Activated B cell treated with CpG ODN at 0.5 μM for 24 hours (primary cell): ENCODE measurements around the gene NSFL1C. TPM values are rescaled to one million over a fixed set of nuclear protein-coding genes. Genes with fewer than 3 reads are reported as not detected.

Experiments
- ATAC-seq: fragments of 200-7000 bp; cut with Tn5 transposase; one replicate; pipeline ENCODE4 v1.10.0; 2021; ENCODE audit warnings: low read depth, mild to moderate bottlenecking, moderate library complexity
- CTCF ChIA-PET: fragments of 350-600 bp; sonication (Branson Sonifier 250); formaldehyde crosslinking; loops from one replicate; lab custom pipeline; 2021; ENCODE audit warnings: antibody characterized with exemption; lab: Charles Lee
- POLR2A ChIA-PET: fragments of 350-600 bp; sonication (Branson Sonifier 250); formaldehyde crosslinking; loops from one replicate; lab custom pipeline; 2021; ENCODE audit warnings: antibody characterized with exemption; lab: Charles Lee
- DNase-seq: peaks from one replicate; pipeline ENCODE4 v3.0.0; 2022
- H3K27ac Mint-ChIP-seq: one replicate; pipeline ENCODE4 v1.8.0; 2020; ENCODE audit warnings: mixed read lengths
- H3K27me3 Mint-ChIP-seq: one replicate; pipeline ENCODE4 v1.8.0; 2021; ENCODE audit warnings: mixed read lengths
- H3K36me3 Mint-ChIP-seq: one replicate; pipeline ENCODE4 v1.8.0; 2021; ENCODE audit warnings: low read depth, mixed read lengths
- H3K4me1 Mint-ChIP-seq: one replicate; pipeline ENCODE4 v1.8.0; 2021; ENCODE audit warnings: mixed read lengths
- H3K4me3 Mint-ChIP-seq: one replicate; pipeline ENCODE4 v1.8.0; 2020; ENCODE audit warnings: mild to moderate bottlenecking, mixed read lengths
- H3K9me3 Mint-ChIP-seq: one replicate; pipeline ENCODE4 v1.8.0; 2020; ENCODE audit warnings: mixed read lengths
- CTCF ChIP-seq: fragments of 200-600 bp; IDR thresholded peaks from one replicate; pipeline ENCODE4 v1.8.0; 2022; ENCODE audit warnings: antibody characterized with exemption, mild to moderate bottlenecking
- intact Hi-C: fragments of 100-400 bp; cut with micrococcal nuclease; formaldehyde crosslinking; loops from one replicate; pipeline ENCODE4 v1.15.1; 2024
- total RNA-seq: library from RNA; stranded (reverse); gene quantifications from 2 replicates; pipeline ENCODE4 v1.2.3, GENCODE V29; 2022

Gene NSFL1C
- total RNA-seq, 1 donor from 2014 or later: 81.7 TPM

- ATAC-seq (no peak), DNase-seq (no peak)
- Mint-ChIP-seq H3K36me3 (peaks cover 82% of the 10 kb centered on the region), H3K4me1 (no peaks in the 10 kb centered on the region), H3K9me3 (no peaks in the 10 kb centered on the region), H3K27me3 (no peaks in the 10 kb centered on the region), H3K4me3 (no peak overlapping the region), H3K27ac (no peak overlapping the region)
- intact Hi-C loops: no loop called here
- CTCF ChIA-PET: no interaction called here
- TF ChIP-seq CTCF: no peak
- POLR2A ChIA-PET: no interaction called here
These were observed 23.6 kb downstream of the NSFL1C start for GRCh38 chr20:1443085-1443484.

DNA sequence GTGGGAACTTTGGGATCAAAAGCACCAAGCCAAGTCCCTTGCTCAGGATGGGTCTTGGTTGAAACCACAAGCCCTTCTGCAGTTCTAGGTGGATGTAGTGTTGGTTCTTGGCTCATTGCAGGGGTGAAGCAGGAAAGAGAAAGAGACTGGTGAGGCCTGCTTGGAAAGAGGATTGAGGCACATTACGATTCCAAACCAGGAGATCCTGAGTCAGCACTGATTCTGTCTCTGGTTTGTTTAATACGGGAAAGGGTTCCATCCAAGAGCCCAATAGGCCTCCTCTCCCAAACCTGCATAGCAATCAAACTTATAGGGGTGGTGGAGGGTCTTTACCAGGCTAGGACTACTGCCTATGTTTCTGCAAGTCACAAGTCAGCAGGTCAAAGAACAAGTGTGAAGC lies 24.3 kb downstream of the NSFL1C start:
- H3K36me3 Mint-ChIP-seq: peaks cover 74% of the 10 kb centered on the region
- no peaks in the 10 kb centered on the region for H3K27me3 Mint-ChIP-seq
- H3K9me3 Mint-ChIP-seq: no peaks in the 10 kb centered on the region
- no peak overlapping the region for H3K27ac Mint-ChIP-seq
- intact Hi-C loops: no loop called here
- ChIA-PET POLR2A (no interaction called here), CTCF (no interaction called here)
- ATAC-seq (no peak), DNase-seq (no peak)
- H3K4me1 Mint-ChIP-seq: peaks cover 3% of the 10 kb centered on the region
- H3K4me3 Mint-ChIP-seq: no peak overlapping the region
- TF ChIP-seq CTCF: no peak

- intact Hi-C loops: no loop called here
- TF ChIP-seq CTCF: no peak
- Mint-ChIP-seq H3K9me3 (no peaks in the 10 kb centered on the region), H3K4me1 (peaks cover 9% of the 10 kb centered on the region), H3K27ac (no peak overlapping the region), H3K36me3 (peaks cover 62% of the 10 kb centered on the region), H3K4me3 (no peak overlapping the region), H3K27me3 (no peaks in the 10 kb centered on the region)
- DNase-seq (no peak), ATAC-seq (no peak)
- ChIA-PET CTCF (interaction anchor here (1.0 to 6.5 kb wide), 3 partner anchors 48 to 130 kb away, joined by 3 to 59 read pairs (median 4); partner anchors contain the start of gene FKBP1A), POLR2A (no interaction called here)
These were observed 25.5 kb downstream of the NSFL1C start for GRCh38 chr20:1441133-1441532.

DNA sequence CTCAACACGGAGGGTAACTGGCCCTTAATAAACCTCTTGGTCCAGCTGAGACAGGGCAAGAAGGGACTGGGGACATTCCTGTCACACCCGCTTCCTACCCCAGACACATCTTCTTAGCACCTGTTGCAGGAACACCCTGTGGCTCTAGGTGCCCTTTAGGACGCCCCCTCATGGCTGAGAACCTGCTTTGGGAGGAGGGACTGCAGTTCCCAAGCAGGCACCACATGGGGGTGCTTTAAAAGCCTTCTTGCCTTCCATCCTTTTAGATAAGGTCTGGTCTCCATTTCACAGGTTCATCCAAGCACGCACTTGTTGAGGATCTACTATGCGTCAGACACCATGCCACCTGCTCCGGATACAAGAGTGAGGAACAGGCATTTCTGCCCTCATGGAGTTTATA lies 26.6 kb downstream of the NSFL1C start:
- ATAC-seq (no peak), DNase-seq (no peak)
- no peak for TF ChIP-seq CTCF
- H3K4me1 Mint-ChIP-seq: peaks cover 19% of the 10 kb centered on the region
- no peaks in the 10 kb centered on the region for H3K27me3 Mint-ChIP-seq
- no peak overlapping the region for H3K4me3 Mint-ChIP-seq
- ChIA-PET POLR2A (no interaction called here), CTCF (interaction anchor here (1.0 to 6.5 kb wide), 3 partner anchors 51 to 128 kb away, joined by 4 to 59 read pairs (median 15); no protein-coding TSS in a partner anchor)
- no peak overlapping the region for H3K27ac Mint-ChIP-seq
- peaks cover 51% of the 10 kb centered on the region for H3K36me3 Mint-ChIP-seq
- intact Hi-C loops: no loop called here
- no peaks in the 10 kb centered on the region for H3K9me3 Mint-ChIP-seq

DNA sequence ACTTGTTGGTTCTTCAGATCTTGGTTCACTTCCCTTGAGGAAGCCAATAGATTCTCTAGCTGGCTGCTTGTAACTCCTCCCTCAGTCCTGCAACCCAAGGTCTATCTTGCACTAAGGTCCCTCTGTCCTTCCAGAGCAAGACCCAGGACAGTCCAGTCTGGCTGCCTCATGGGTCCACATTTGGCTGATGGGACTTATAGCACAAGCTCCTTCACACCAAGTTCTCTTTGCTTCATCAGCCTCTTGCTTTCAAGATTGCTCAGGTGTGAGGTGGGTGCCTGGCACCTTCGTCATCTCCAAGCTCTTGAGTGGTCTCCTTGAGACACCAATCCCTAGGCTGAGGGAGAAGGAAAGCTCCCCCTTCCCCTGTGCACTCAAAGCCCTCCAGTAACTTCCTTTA lies 28.3 kb downstream of the NSFL1C start:
- TF ChIP-seq CTCF: no peak
- DNase-seq (no peak), ATAC-seq (no peak)
- Mint-ChIP-seq H3K27me3 (no peaks in the 10 kb centered on the region), H3K36me3 (peaks cover 35% of the 10 kb centered on the region), H3K4me1 (peaks cover 30% of the 10 kb centered on the region), H3K9me3 (no peaks in the 10 kb centered on the region), H3K4me3 (no peak overlapping the region), H3K27ac (no peak overlapping the region)
- CTCF ChIA-PET: interaction anchor here (0.9 to 6.5 kb wide), 14 partner anchors 10 to 127 kb away, joined by 3 to 59 read pairs (median 4); partner anchors contain the start of gene NSFL1C
- POLR2A ChIA-PET: interaction anchor here (0.8 to 1.2 kb wide), 2 partner anchors 28 to 61 kb away, joined by 3 read pairs; partner anchors contain the start of gene NSFL1C
- intact Hi-C loops: loop anchor here (5.0 kb wide), 1 partner anchor 61 kb away; no protein-coding TSS in a partner anchor
